ENCODE measurements around the gene GPLD1. TPM values are rescaled to one million over a fixed set of nuclear protein-coding genes. Genes with fewer than 3 reads are reported as not detected.

GPLD1 gene
- total and polyA plus RNA-seq, 9 of the 15 experiments (the other 6 are each of a cell fraction or from before 2014, with no cell fraction given), result 0.11 to 1.3 (median 0.82) TPM

DNA sequence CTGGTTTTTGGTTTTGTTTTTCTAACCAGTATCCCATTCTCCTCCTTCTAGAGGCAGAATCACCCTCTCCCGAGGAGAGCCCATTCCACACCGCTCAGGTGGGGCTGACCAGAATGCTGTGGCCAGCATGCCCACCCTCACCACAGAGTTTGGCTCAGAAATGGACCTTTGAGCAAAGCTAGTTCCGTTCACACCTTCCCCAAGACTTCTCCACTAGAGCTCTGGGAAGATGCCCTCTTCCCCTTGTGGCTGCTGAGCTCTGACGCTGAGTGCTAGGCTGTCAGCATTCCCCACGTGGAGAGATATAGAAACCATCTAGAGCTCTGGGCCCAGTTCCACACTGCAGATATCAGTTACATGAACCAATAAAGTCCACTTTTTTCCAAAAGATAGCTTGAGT, 7.9 kb downstream of the GPLD1 start:
- Histone ChIP-seq H4K20me1 (replicated peaks; ENCODE audit: control insufficient read depth, insufficient read depth, low read length) (no peaks in the 10 kb centered on the region), H3K9me1 (ENCODE audit: control insufficient read depth, insufficient read depth, low read length) (no peaks in the 10 kb centered on the region), H3K27me3 (ENCODE audit: control insufficient read depth in 2 of 2, insufficient read depth in 2 of 2, low read length in 2 of 2) (no peaks in the 10 kb centered on the region), H2AFZ (ENCODE audit: low read depth, low read length) (peak overlapping the region; percentile 35; the same call in 1 of the 2 replicates), H3K79me2 (ENCODE audit: control insufficient read depth, insufficient read depth, low read length) (no peaks in the 10 kb centered on the region), H3K4me3 (no peak overlapping the region), H3K4me1 (replicated peaks in 1 of 2; ENCODE audit: control insufficient read depth in 2 of 2, insufficient read depth in 2 of 2, low read length in 2 of 2) (no peaks in the 10 kb centered on the region), H3K9ac (ENCODE audit: insufficient read depth in 1 of 2, low read depth in 2 of 2, low read length in 2 of 2) (no peak overlapping the region), H3K9me3 (replicated peaks; ENCODE audit: control insufficient read depth, insufficient read depth, low read depth, low read length) (0 out of 2 replicates have a peak, but pooled peaks cover 2% of the 10 kb centered on the region), H3K36me3 (ENCODE audit: control insufficient read depth, insufficient read depth, low read length) (no peaks in the 10 kb centered on the region), H3K27ac (ENCODE audit: extremely low read depth, low read depth, low read length) (no peak overlapping the region), H3K4me2 (ENCODE audit: insufficient read depth, low read length) (no peak overlapping the region)
- no peak for TF ChIP-seq CEBPG (CRISPR knock-in tag; IDR thresholded peaks at IDR 0.05)
- no peak for TF ChIP-seq CEBPG (tag; conservative IDR thresholded peaks at IDR 0.05 in 1 of 2, IDR thresholded peaks at IDR 0.05 in 1 of 2)
- TF ChIP-seq, protein P1, sequence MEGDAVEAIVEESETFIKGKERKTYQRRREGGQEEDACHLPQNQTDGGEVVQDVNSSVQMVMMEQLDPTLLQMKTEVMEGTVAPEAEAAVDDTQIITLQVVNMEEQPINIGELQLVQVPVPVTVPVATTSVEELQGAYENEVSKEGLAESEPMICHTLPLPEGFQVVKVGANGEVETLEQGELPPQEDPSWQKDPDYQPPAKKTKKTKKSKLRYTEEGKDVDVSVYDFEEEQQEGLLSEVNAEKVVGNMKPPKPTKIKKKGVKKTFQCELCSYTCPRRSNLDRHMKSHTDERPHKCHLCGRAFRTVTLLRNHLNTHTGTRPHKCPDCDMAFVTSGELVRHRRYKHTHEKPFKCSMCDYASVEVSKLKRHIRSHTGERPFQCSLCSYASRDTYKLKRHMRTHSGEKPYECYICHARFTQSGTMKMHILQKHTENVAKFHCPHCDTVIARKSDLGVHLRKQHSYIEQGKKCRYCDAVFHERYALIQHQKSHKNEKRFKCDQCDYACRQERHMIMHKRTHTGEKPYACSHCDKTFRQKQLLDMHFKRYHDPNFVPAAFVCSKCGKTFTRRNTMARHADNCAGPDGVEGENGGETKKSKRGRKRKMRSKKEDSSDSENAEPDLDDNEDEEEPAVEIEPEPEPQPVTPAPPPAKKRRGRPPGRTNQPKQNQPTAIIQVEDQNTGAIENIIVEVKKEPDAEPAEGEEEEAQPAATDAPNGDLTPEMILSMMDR (IDR thresholded peaks at IDR 0.05 in 2 of 3, conservative IDR thresholded peaks at IDR 0.05 in 1 of 3; ENCODE audit: insufficient read depth in 2 of 3, low read depth in 1 of 3, low read length in 3 of 3), result 0 out of 6 replicates have a peak, but pooled peaks of 1 of the 3 experiments have one; percentile 1
- FAIRE-seq (no peak), DNase-seq (ENCODE audit: extremely low read depth in 1 of 4, low spot score in 3 of 4) (no peak), ATAC-seq (peak; percentile 84)
- ChIA-PET CTCF (ENCODE audit: low intra/inter-chr PET ratio) (no interaction called here), POLR2A (interaction anchor here (0.6 to 2.1 kb wide), 4 partner anchors 12 to 16 kb away, joined by 3 to 6 read pairs (median 3); partner anchors contain the start of gene ALDH5A1)
- in situ Hi-C loops (cut with MboI), result no loop called here
- no TSS peak for BruUV-seq (replicated peaks)
- WGBS (ENCODE audit: insufficient coverage, low coverage, missing lambda C conversion rate), result 40% methylated on average over 5 of the region's 5 CpGs
- intact Hi-C loops (cut with micrococcal nuclease), result no loop called here
